Measurements from ENCODE around the gene MSI2.
A peak's percentile ranks its signal among the peaks of the same experiment; 100 is the strongest.
"Not testable (repeated sequence)": the region's sequence is repeated elsewhere in the genome, so short reads cannot be mapped to it uniquely, and the experiment has no call there.

MSI2 gene

GRCh38 chr17:57294101-57294500 lies 37.8 kb downstream of the MSI2 start:
- DNase-seq: peak; percentile 92

- DNase-seq: peak; percentile 73
These were observed 38.5 kb downstream of the MSI2 start for GRCh38 chr17:57294629-57295501.

GRCh38 chr17:57295526-57296023 lies 39.3 kb downstream of the MSI2 start:
- peak; percentile 60 for DNase-seq

GRCh38 chr17:57296231-57296630 lies 39.9 kb downstream of the MSI2 start:
- no peak for DNase-seq

- no peak for DNase-seq
These were observed 42.9 kb downstream of the MSI2 start for GRCh38 chr17:57299176-57299575.

GRCh38 chr17:57300592-57300991 lies 44.3 kb downstream of the MSI2 start:
- DNase-seq: not testable (repeated sequence)

GRCh38 chr17:57302690-57303465 lies 46.6 kb downstream of the MSI2 start:
- DNase-seq: no peak

GRCh38 chr17:57305144-57305728 lies 48.9 kb downstream of the MSI2 start:
- DNase-seq: no peak

- DNase-seq: no peak
These were observed 49.7 kb downstream of the MSI2 start for GRCh38 chr17:57305908-57306504.

- DNase-seq: no peak
These were observed 52.3 kb downstream of the MSI2 start for GRCh38 chr17:57308543-57309186.

GRCh38 chr17:57309479-57309878 lies 53.2 kb downstream of the MSI2 start:
- no peak for DNase-seq

- no peak for DNase-seq
These were observed 55.2 kb downstream of the MSI2 start for GRCh38 chr17:57311281-57312216.

GRCh38 chr17:57312242-57312641 lies 55.9 kb downstream of the MSI2 start:
- DNase-seq: no peak

GRCh38 chr17:57313097-57313835 lies 56.9 kb downstream of the MSI2 start:
- no peak for DNase-seq

- DNase-seq: no peak
These were observed 59.0 kb downstream of the MSI2 start for GRCh38 chr17:57315061-57316015.

- no peak for DNase-seq
These were observed 60.0 kb downstream of the MSI2 start for GRCh38 chr17:57316361-57316760.

GRCh38 chr17:57317079-57317478 lies 60.8 kb downstream of the MSI2 start:
- DNase-seq: no peak

- DNase-seq: no peak
These were observed 62.6 kb downstream of the MSI2 start for GRCh38 chr17:57318913-57319312.

GRCh38 chr17:57319806-57320205 lies 63.5 kb downstream of the MSI2 start:
- DNase-seq: no peak
